ENCODE data around the gene GCKR. TPM values are rescaled to one million over a fixed set of nuclear protein-coding genes. Genes with fewer than 3 reads are reported as not detected.

GCKR gene
- total RNA-seq, 1 experiment from 2014 or later: 0.11 TPM

GRCh38 chr2:27518782-27519113 lies 22.1 kb downstream of the GCKR start:
- Histone ChIP-seq H3K9me3 (ENCODE audit: control insufficient read depth, low read depth, low read length) (no peaks in the 10 kb centered on the region), H3T11ph (ENCODE audit: low read length) (no peak overlapping the region), H3K14ac (ENCODE audit: insufficient read depth, low read length) (no peak overlapping the region), H3K56ac (ENCODE audit: insufficient read length, low read depth, low read length) (no peak overlapping the region), H2BK120ac (ENCODE audit: low read depth, low read length, poor library complexity, severe bottlenecking) (no peak overlapping the region), H2AFZ (ENCODE audit: low read length) (no peak overlapping the region), H3K27ac (ENCODE audit: insufficient read length, low read depth, low read length) (no peak overlapping the region), H4K5ac (ENCODE audit: insufficient read length, low read depth, low read length) (no peak overlapping the region), H3K27me3 (ENCODE audit: insufficient read depth, low read length) (no peaks in the 10 kb centered on the region), H3K9ac (ENCODE audit: extremely low read depth, insufficient read length, low read length) (no peak overlapping the region), H3K79me2 (ENCODE audit: insufficient read depth, low read length) (no peaks in the 10 kb centered on the region), H3K4ac (ENCODE audit: low read depth, low read length) (no peak overlapping the region), H2BK20ac (ENCODE audit: low read depth, low read length, poor library complexity, severe bottlenecking) (no peak overlapping the region), H2AK5ac (ENCODE audit: insufficient read length, low read length) (no peak overlapping the region), H4K20me1 (ENCODE audit: control insufficient read depth, insufficient read depth, insufficient read length) (no peaks in the 10 kb centered on the region), H3K23me2 (ENCODE audit: insufficient read length, low read depth, low read length, poor library complexity, severe bottlenecking) (no peaks in the 10 kb centered on the region), H3K4me1 (ENCODE audit: insufficient read depth, low read length) (no peaks in the 10 kb centered on the region), H4K8ac (replicated peaks; ENCODE audit: insufficient read length, low read depth, low read length) (no peak overlapping the region), H3K23ac (ENCODE audit: insufficient read length, low read depth, low read length) (no peak overlapping the region), H3K4me2 (ENCODE audit: insufficient read depth, insufficient read length, low read length) (no peak overlapping the region), H4K91ac (ENCODE audit: insufficient read length, low read depth, low read length) (no peak overlapping the region), H2BK5ac (ENCODE audit: insufficient read length, low read length) (no peak overlapping the region), H2BK12ac (ENCODE audit: insufficient read length, low read depth, low read length) (no peak overlapping the region), H2BK15ac (ENCODE audit: low read depth, low read length) (no peak overlapping the region), H3K18ac (ENCODE audit: insufficient read length, low read depth, low read length) (no peak overlapping the region), H3K79me1 (ENCODE audit: insufficient read depth, low read depth, low read length, poor library complexity, severe bottlenecking) (no peaks in the 10 kb centered on the region)
- H3K27ac Mint-ChIP-seq: no peak overlapping the region
- no peak overlapping the region for H3K4me3 Mint-ChIP-seq
- TF ChIP-seq, protein P1, sequence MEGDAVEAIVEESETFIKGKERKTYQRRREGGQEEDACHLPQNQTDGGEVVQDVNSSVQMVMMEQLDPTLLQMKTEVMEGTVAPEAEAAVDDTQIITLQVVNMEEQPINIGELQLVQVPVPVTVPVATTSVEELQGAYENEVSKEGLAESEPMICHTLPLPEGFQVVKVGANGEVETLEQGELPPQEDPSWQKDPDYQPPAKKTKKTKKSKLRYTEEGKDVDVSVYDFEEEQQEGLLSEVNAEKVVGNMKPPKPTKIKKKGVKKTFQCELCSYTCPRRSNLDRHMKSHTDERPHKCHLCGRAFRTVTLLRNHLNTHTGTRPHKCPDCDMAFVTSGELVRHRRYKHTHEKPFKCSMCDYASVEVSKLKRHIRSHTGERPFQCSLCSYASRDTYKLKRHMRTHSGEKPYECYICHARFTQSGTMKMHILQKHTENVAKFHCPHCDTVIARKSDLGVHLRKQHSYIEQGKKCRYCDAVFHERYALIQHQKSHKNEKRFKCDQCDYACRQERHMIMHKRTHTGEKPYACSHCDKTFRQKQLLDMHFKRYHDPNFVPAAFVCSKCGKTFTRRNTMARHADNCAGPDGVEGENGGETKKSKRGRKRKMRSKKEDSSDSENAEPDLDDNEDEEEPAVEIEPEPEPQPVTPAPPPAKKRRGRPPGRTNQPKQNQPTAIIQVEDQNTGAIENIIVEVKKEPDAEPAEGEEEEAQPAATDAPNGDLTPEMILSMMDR (conservative IDR thresholded peaks at IDR 0.05): no peak
- H3K36me3 Mint-ChIP-seq (ENCODE audit: insufficient read depth in 1 of 3, low read depth in 3 of 3): no peaks in the 10 kb centered on the region
- 0 out of 4 replicates have a peak, but pooled peaks cover 0 to 2% of the 10 kb centered on the region in 2 experiments for H3K4me1 Mint-ChIP-seq
- peaks cover 5% of the 10 kb centered on the region for H3K27me3 Mint-ChIP-seq (ENCODE audit: low read depth)
- no CpG with 5 or more reads among the region's 4 CpGs for WGBS (ENCODE audit: extremely low coverage, insufficient read length, low lambda C conversion rate)
- no peak for DNase-seq
- no peaks in the 10 kb centered on the region for H3K9me3 Mint-ChIP-seq

Data from H9 (cell line).